ENCODE data around the gene COL6A3.
A peak's percentile ranks its signal among the peaks of the same experiment; 100 is the strongest.

The COL6A3 gene

DNA sequence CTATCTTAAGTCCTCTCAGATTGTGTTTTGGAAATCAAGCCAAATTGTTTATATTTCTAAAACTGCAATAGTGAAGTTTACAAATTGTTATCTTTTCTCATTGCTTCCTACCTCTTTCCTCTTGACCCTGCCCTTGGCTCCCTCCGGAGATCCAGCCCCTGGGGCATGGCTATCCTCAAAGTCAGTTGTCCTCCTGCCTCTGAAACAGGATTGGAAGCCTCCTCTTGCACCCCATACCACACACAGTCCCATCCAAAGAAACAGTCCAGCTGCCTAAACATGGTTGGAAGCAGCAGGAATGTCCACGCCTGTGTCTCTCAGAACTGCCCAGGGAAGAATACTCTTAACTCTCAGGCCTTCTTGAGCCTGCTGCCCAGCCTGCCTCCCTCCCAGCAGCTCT, 30.1 kb upstream of the COL6A3 start:
- no peak for DNase-seq (ENCODE audit: low read depth)

- DNase-seq (ENCODE audit: low read depth): no peak
Observed at GRCh38 chr2:237441605-237442274, 27.8 kb upstream of the COL6A3 start.

DNA sequence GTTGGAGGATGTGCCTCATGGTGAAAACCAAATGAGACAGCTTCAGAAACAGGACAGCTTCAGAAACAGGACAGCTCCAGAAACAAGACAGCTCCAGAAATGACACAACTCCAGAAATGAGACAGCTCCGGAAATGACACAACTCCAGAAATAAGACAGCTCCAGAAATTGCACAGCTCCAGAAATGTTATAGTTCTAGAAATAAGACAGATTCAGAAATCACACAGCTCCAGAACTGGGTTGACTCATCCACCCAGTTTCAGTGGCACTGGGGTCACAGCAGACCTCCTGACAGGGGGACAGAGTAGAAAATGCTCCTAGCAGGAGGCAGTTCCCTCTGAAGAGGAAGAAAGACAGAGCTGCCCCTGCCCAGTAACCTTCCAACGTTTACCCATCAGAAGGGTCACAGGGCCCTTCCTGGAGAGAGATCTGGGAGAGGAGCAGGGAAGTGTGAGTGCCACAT, 26.9 kb upstream of the COL6A3 start:
- DNase-seq (ENCODE audit: low read depth): no peak

DNA sequence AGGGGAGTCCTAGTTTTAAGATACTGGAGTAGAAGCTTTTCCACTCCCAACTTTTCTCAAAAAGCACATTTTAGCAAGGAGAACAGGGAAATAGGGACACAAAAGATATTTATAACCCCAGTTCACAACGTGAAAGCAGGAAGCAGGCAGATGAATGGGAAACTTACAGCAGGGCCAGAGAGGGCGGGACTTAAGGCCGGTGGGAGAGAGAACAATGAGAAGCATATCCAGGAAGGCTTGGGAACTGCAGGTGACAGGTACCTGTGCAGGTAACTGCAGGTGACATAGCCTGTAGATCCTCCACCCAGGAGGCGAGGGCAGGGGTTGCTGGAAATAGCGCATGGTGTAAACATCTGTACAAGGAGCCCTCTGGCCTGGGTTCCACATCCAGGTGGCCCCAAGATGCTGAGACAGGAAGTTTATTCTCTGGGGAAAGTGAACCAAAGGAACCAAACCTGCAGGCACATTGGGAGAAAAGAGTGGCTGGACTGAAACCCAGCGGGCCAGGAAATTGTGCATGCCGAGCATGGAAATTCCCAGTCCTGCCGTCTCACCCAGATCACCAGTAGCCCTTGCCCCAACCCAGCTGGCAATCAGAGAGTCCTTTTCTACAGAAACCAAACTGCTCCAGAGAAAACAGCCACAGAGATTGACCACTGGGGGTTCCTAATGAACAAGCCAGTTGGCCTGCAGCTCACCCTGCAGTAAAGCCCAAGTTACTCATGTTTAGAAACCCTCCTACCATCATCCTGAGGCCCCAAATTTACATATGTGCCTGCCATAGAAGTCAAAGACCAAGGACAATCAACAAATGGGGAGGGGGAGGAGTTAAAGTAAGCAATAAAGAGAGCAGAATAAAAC, 24.3 kb upstream of the COL6A3 start:
- no peak for DNase-seq (ENCODE audit: low read depth)

DNA sequence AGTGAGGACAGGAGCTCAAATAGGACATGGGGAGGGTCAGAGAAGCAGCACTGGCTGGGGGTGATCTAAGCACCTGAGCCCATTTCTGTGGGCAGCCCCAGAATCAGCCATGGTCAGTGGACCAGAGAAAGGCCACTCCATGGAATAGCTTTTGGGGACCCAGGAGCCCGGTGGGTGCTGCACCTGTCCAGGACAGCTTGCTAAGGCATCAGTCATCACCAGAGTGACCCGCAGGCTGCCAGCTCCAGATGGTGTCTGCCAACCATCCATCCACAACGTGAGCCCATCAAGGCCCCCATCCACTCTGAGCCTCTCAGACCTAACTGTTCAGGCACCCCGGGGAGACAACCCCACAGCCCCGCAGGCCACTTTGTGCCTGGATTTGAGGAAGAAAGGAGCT, 23.6 kb upstream of the COL6A3 start:
- no peak for DNase-seq (ENCODE audit: low read depth)

GRCh38 chr2:237435844-237436587, 22.1 kb upstream of the COL6A3 start:
- no peak for DNase-seq (ENCODE audit: low read depth)

DNA sequence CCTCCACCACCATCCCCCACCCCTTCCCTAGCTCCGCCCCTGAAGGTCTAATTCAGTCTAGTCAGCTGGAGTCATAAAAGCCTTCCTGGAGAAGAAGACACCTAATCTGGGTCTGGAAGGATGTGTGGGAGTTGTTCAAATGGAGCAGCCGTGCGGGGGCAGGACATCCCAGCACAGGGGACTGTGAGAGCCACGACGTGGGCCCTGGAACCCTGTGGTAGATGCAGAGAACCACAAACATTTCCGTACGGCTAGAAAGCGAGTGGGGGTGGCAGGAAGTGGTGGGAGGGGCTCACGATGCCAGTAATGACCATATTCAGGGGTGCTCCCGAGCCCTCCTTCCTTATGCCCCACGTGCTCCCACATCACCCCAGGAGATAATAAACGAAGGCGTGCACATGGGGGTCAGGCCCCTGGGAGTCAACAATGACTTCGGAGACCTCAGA, 20.9 kb upstream of the COL6A3 start:
- DNase-seq (ENCODE audit: low read depth): peak; percentile 70

DNA sequence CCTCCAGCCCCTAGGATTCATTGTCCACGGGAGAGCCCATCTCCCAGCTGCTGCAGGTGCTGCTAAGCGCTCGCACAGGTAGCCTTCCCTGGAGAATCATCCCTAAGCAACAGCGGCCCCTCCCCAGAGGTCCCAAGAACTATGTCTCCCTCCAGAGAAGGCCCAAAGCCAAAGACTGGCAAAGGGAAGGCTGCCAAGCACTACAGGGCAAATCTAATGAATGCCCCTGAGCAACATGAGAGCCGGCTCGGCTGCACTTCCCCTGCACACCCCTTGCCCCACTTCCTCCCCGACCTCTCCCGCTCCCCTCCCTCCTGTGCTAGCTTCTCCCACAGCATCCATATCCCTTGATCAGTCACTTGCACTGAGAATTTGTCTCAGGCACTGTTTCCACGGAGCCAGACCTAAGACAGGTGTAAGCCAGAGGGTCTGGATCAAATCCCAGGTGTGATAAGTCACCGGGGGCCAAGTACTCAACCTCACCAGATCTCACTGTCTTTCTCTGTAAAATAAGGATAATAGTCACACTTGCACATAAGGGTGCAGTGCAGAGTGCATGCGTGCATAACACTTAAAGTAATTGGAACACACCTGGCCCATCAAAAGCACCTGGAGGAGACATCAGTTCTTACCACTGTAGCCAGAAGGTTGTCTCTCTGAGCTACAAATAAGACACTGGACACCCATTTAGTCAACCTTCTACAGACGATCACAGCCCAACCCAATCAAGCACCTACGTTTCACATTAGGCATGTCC, 20.1 kb upstream of the COL6A3 start:
- DNase-seq (ENCODE audit: low read depth): no peak

GRCh38 chr2:237432484-237433092, 18.6 kb upstream of the COL6A3 start:
- peak; percentile 85 for DNase-seq (ENCODE audit: low read depth)

DNA sequence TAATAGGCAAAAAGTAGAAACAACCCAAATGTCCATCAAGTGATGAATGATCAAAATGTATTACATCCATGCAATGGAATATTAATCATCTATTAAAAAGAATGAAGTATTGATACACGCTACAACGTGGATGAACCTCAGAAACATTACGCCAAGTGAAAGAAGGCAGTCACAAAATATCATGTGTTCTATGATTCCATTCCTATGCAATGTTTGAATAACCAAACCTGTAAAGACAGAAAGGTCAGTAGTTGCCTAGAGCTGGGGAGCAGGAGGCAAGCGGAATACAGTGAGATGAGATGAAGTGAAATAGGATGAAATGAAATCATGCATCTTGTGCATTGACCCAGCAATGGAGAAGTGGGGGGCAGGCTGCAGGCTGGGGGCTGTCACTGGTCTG, 17.9 kb upstream of the COL6A3 start:
- DNase-seq (ENCODE audit: low read depth): no peak

- DNase-seq (ENCODE audit: low read depth): no peak
Observed at GRCh38 chr2:237431372-237431771, 17.4 kb upstream of the COL6A3 start.

- DNase-seq (ENCODE audit: low read depth): no peak
Observed at GRCh38 chr2:237430861-237431260, 16.9 kb upstream of the COL6A3 start.

DNA sequence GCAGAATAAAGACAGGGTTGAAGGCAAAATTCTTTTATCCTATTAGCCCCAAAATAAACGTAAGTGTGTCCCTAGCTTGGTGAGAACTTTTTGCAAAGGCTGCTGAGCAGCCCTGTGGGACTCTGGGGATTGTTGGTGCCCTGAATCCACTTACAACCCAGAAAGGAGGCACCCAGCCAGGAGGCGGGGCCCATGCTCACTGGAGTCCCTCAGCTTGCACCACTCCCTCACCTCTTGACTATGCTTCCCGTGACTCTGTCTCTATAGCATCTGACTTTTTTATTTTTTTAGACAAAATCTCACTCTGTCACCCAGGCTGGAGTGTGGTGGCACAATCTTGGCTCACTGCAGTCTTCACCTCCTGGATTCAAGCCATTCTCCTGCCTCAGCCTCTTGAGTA, 15.8 kb upstream of the COL6A3 start:
- no peak for DNase-seq (ENCODE audit: low read depth)

- peak; percentile 59 for DNase-seq (ENCODE audit: low read depth)
Observed at GRCh38 chr2:237427769-237428506, 14.0 kb upstream of the COL6A3 start.

DNA sequence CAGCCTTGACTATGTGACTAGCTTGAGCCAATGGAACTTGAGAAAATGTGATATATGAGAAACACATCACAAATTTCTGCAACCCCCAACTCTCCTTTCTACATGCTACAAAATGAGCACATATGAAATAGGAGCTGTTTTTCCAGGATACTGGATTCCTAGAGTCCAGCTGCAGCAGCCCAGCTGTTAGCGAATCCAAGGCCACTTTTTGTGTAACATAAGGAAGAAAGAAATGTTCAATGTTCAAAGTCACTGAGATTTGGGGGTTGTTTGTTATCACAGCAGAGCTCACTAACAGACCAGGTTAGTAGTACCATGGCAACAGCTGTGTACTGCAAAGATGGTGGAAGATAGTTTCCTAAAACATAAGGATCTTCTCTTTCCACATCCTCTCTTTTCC, 12.6 kb upstream of the COL6A3 start:
- no peak for DNase-seq (ENCODE audit: low read depth)

DNA sequence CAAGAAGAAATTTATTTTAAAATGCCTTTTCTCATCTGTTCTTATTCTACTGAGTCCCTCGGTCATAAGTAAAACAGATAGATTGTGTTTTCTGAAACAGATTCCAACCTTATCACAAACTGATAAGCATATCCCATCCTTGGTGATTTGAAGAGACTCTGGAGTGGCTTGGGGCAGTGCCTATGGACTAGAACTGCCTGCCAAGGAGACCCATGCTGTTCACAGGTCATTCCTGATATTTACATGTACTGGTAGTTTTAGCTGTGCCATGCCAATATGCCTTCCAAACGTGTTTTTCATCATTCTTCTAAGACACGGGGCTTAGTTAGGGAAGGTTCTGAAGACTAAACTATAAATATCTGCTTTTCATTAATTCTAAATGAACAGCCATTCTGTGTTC, 11.4 kb upstream of the COL6A3 start:
- no peak for DNase-seq (ENCODE audit: low read depth)

DNA sequence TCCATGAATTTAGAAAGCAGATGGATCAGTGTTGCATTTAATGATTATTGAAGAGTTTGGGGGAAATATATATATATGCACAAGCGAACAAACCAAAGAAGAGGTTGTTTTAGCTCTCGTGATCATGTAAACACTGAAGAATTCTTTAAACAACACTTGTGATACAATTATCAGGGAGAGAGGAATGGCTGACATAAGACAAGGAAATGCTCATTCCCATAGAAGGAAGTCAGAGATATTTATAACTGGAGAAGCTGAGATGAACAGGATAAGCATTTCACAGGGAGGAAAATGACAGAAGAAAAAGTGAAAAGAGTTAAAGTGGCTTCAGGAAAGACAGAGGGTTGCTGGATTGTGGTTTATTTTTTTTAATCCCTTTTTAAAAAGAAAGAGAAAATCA, 10.6 kb upstream of the COL6A3 start:
- DNase-seq (ENCODE audit: low read depth): no peak

DNA sequence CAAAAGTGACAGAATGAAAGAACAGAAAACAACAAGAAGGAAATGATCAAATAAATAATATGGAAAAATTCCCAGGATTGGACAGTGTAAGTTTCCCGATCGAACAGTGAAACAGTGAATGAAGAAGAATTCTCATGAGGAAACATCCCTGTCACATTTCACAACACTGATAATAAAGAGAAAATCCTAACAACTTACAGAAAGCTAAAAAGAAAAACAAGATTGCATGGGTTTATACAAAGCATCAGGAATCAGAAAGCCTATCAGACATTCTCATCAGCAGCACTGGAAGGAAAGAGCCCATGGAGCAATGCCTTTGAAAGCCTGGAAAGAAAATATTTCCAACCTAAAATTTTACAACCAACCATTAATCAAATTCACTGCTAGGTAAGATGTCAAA, 9.9 kb upstream of the COL6A3 start:
- no peak for DNase-seq (ENCODE audit: low read depth)

DNA sequence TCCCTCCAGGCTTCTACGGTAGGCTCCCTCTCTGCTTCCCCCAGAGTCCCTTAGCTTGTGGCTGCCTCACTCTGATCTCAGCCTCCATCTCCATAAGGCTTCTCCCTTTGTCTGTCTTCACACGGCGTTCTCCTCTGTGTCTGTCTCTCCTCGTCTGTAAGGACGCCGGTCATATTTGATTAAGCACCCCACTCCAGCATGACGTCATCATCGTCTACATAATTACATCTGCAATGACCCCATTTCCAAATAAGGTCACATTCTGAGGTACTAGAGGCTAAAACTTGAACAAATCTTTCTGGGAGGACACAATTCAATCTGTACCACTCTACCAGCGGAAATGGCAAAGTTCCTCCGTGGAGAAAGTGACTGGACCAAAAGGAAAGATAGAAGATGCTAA, 8.3 kb upstream of the COL6A3 start:
- no peak for DNase-seq (ENCODE audit: low read depth)

DNA sequence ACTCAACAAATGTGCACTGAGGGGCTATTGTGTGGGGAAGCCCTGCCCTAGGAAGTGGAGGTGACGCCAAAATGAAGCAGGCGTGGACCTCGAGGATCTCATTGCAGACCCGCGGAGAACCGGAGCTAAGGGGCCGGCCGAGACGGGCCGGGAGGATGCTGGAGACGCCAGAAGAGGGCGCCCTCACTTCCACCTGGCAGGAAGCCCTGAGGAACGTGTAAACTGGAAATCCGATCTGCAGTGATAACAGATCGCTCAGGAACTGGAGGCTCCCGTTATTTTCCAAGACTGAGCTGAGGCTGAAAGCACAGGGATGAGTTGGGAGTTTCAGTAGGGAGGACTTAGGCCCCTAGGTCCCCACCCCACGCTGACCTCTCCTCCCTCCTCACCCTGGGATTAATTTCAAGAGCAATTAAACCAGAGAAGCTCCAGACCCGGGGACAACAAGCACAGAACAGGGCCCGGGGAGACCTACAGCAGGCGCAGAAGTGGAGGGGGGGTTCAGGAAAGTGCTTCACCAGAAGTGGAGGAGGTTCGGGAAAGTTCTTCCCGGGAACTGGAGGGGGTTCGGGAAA, 7.7 kb upstream of the COL6A3 start:
- peak; percentile 69 for DNase-seq (ENCODE audit: low read depth)

GRCh38 chr2:237418300-237418699, 4.3 kb upstream of the COL6A3 start:
- DNase-seq (ENCODE audit: low read depth): no peak
